ENCODE results near the gene RFTN1. TPM values are rescaled to one million over a fixed set of nuclear protein-coding genes. Genes with fewer than 3 reads are reported as not detected.

RFTN1 gene
- total RNA-seq, 2 experiments from 2014 or later: 59.9 to 63.4 TPM

- POLR2A ChIA-PET: interaction anchor here (1.2 to 3.3 kb wide), 3 partner anchors 102 to 137 kb away, joined by 3 to 12 read pairs (median 3); no protein-coding TSS in a partner anchor
- Mint-ChIP-seq H3K27ac (no peak overlapping the region), H3K27me3 (ENCODE audit: low read depth) (no peaks in the 10 kb centered on the region), H3K9me3 (ENCODE audit: insufficient read depth) (peaks cover 18% of the 10 kb centered on the region), H3K4me1 (ENCODE audit: low read depth) (peaks cover 71% of the 10 kb centered on the region), H3K4me3 (no peak overlapping the region), H3K36me3 (ENCODE audit: low read depth) (peaks cover 89% of the 10 kb centered on the region)
- CTCF ChIA-PET: interaction anchor here (0.7 kb wide), 1 partner anchor 136 kb away, joined by 5 read pairs; no protein-coding TSS in a partner anchor
- DNase-seq (no peak), ATAC-seq (no peak)
Measured at GRCh38 chr3:16379838-16380237, 133.7 kb downstream of the RFTN1 start.

GRCh38 chr3:16378920-16379319 lies 134.6 kb downstream of the RFTN1 start:
- ChIA-PET CTCF (interaction anchor here (0.7 to 1.0 kb wide), 3 partner anchors 74 to 134 kb away, joined by 3 read pairs; no protein-coding TSS in a partner anchor), POLR2A (interaction anchor here (1.4 to 3.3 kb wide), 2 partner anchors 133 to 137 kb away, joined by 3 to 12 read pairs; no protein-coding TSS in a partner anchor)
- ATAC-seq (peak; percentile 7), DNase-seq (no peak)
- Mint-ChIP-seq H3K4me1 (ENCODE audit: low read depth) (peaks cover 80% of the 10 kb centered on the region), H3K27me3 (ENCODE audit: low read depth) (no peaks in the 10 kb centered on the region), H3K27ac (peak overlapping the region; percentile 39), H3K9me3 (ENCODE audit: insufficient read depth) (peaks cover 18% of the 10 kb centered on the region), H3K4me3 (no peak overlapping the region), H3K36me3 (ENCODE audit: low read depth) (peaks cover 91% of the 10 kb centered on the region)

DNA sequence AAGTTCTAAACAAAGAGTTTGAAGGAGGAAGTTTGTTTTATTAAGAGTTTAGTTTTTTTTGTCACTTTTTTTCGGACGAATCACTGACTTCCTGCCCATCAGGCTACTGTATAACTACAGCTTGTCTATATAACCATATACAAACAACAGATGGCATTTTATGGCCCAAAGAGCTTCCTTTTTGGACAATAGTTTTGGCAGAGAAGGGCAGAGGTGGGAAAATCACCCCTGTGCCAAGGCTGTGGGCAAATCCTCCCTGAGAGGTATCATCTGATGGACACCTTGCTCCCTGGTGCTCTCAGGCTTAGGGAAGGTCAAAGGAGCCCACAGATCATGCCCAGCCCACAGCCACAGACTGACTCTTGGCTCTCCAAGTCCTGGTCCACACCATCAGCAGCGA lies 135.1 kb downstream of the RFTN1 start:
- Mint-ChIP-seq H3K27ac (peak overlapping the region; percentile 85), H3K36me3 (ENCODE audit: low read depth) (peaks cover 91% of the 10 kb centered on the region), H3K4me1 (ENCODE audit: low read depth) (peaks cover 82% of the 10 kb centered on the region), H3K4me3 (no peak overlapping the region), H3K27me3 (ENCODE audit: low read depth) (no peaks in the 10 kb centered on the region), H3K9me3 (ENCODE audit: insufficient read depth) (peaks cover 18% of the 10 kb centered on the region)
- ATAC-seq: no peak
- ChIA-PET POLR2A (interaction anchor here (1.4 to 3.3 kb wide), 2 partner anchors 134 to 138 kb away, joined by 3 to 12 read pairs; no protein-coding TSS in a partner anchor), CTCF (interaction anchor here (0.9 to 1.0 kb wide), 2 partner anchors 74 to 130 kb away, joined by 3 read pairs; no protein-coding TSS in a partner anchor)
- DNase-seq: no peak

GRCh38 chr3:16377847-16378302 lies 135.6 kb downstream of the RFTN1 start:
- peaks cover 92% of the 10 kb centered on the region for H3K36me3 Mint-ChIP-seq (ENCODE audit: low read depth)
- H3K4me1 Mint-ChIP-seq (ENCODE audit: low read depth): peaks cover 84% of the 10 kb centered on the region
- no peak overlapping the region for H3K4me3 Mint-ChIP-seq
- H3K27ac Mint-ChIP-seq: peak overlapping the region; percentile 85
- H3K9me3 Mint-ChIP-seq (ENCODE audit: insufficient read depth): peaks cover 18% of the 10 kb centered on the region
- ChIA-PET CTCF (interaction anchor here (0.9 to 2.3 kb wide), 4 partner anchors 64 to 134 kb away, joined by 3 to 10 read pairs (median 3); partner anchors contain the start of genes DPH3 and OXNAD1), POLR2A (interaction anchor here (1.2 to 3.3 kb wide), 3 partner anchors 39 to 134 kb away, joined by 3 to 12 read pairs (median 3); no protein-coding TSS in a partner anchor)
- no peaks in the 10 kb centered on the region for H3K27me3 Mint-ChIP-seq (ENCODE audit: low read depth)
- DNase-seq (no peak), ATAC-seq (no peak)

DNA sequence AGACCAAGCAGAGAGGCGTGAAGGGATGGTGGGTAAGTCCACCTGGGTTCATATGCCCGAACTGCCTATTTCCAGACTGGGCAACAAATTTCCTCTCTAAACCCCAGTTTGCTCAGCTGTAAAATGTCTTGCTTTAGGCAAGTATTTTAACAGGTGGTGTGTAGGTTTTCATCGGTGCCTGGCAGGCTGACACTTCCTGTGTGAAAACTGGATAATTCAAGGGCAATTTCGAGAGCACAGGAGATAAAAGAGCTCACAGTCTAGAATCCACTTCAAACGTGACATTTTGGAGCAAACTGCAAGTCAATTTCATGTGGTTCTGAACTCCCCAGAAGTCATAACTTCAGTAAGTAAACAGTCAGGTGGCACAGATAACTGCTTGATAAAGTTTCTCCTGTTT lies 136.3 kb downstream of the RFTN1 start:
- Mint-ChIP-seq H3K27me3 (ENCODE audit: low read depth) (no peaks in the 10 kb centered on the region), H3K36me3 (ENCODE audit: low read depth) (peaks cover 92% of the 10 kb centered on the region), H3K4me3 (peak overlapping the region; percentile 9), H3K4me1 (ENCODE audit: low read depth) (peaks cover 85% of the 10 kb centered on the region), H3K9me3 (ENCODE audit: insufficient read depth) (peaks cover 18% of the 10 kb centered on the region), H3K27ac (peak overlapping the region; percentile 85)
- ChIA-PET CTCF (interaction anchor here (0.9 to 2.3 kb wide), 4 partner anchors 63 to 135 kb away, joined by 3 to 10 read pairs (median 3); partner anchors contain the start of genes DPH3 and OXNAD1), POLR2A (interaction anchor here (1.2 to 3.3 kb wide), 3 partner anchors 39 to 135 kb away, joined by 3 to 12 read pairs (median 3); no protein-coding TSS in a partner anchor)
- peak; percentile 51 for ATAC-seq
- DNase-seq: peak; percentile 44

DNA sequence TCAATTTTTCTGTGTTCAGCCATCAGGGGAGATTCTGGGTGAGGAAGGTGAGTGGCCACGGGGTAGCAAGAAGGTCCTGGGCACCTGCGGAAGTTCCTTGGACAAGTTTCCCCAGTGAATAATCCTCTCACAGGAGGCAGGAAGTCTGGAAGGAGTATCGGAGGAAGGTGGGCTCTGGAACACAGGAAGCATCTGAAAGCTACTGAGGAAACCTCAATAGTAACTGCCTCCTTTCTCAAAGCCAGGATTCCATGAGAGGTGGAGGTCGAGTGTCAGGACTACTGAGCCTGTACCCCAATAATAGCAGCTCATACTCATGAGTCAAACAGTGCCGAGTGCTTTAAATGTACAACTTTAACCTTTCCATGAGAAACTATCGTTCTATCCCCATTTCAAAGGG lies 137.6 kb downstream of the RFTN1 start:
- POLR2A ChIA-PET: no interaction called here
- ATAC-seq (no peak), DNase-seq (no peak)
- Mint-ChIP-seq H3K4me1 (ENCODE audit: low read depth) (peaks cover 94% of the 10 kb centered on the region), H3K4me3 (no peak overlapping the region), H3K27ac (peak overlapping the region; percentile 69), H3K36me3 (ENCODE audit: low read depth) (peaks cover 91% of the 10 kb centered on the region), H3K27me3 (ENCODE audit: low read depth) (no peaks in the 10 kb centered on the region), H3K9me3 (ENCODE audit: insufficient read depth) (peaks cover 18% of the 10 kb centered on the region)
- CTCF ChIA-PET: interaction anchor here (1.4 to 2.3 kb wide), 3 partner anchors 9 to 136 kb away, joined by 3 to 10 read pairs (median 4); no protein-coding TSS in a partner anchor

GRCh38 chr3:16374935-16375245 lies 138.6 kb downstream of the RFTN1 start:
- H3K36me3 Mint-ChIP-seq (ENCODE audit: low read depth): peaks cover 92% of the 10 kb centered on the region
- peak overlapping the region; percentile 86 for H3K27ac Mint-ChIP-seq
- H3K9me3 Mint-ChIP-seq (ENCODE audit: insufficient read depth): peaks cover 18% of the 10 kb centered on the region
- peaks cover 98% of the 10 kb centered on the region for H3K4me1 Mint-ChIP-seq (ENCODE audit: low read depth)
- ATAC-seq (no peak), DNase-seq (no peak)
- ChIA-PET CTCF (interaction anchor here (1.4 to 1.6 kb wide), 2 partner anchors 8 to 85 kb away, joined by 3 to 4 read pairs; no protein-coding TSS in a partner anchor), POLR2A (no interaction called here)
- H3K27me3 Mint-ChIP-seq (ENCODE audit: low read depth): no peaks in the 10 kb centered on the region
- peak overlapping the region; percentile 15 for H3K4me3 Mint-ChIP-seq

DNA sequence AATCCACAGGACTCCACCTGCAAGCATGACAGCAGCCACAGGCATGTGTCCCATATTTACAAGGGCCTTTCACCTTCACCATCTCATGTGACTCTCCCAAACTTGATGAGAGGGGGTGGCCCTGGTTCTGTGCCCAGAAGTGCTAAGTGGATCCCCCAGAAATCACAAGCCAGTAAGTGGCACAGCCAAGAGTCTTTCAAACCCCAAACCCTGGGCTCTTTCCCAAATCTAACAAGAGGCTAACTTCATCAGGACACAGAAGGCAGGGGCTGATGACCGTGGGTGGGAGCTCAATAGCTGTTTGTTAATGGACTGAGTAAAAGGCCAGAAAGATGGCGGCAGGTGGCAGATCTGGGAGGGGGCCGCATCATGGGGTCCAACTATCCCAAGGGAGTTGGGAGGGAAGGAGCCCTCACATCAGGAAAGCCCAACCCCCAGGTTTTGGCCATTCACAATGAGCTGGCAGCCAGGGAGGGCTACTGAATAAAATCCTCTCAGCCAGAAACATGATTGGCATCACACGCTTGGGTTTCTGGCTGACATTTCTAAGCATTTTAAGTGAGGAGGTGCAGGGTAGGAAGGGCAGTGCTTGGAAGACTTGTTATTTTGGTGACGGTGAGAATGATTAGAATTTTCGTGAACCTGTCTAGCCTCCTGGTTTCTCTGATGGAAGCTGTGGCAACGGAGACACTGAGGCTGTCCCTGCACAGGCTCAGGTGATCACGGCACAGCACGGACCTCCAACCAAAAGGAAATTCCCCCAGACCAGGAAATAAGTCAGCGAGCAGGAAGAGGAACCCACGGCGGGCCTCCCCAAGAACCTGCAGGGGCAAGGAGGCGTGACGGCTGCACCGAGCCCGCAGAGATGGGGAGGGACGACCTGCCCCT lies 139.2 kb downstream of the RFTN1 start:
- peaks cover 94% of the 10 kb centered on the region for H3K4me1 Mint-ChIP-seq (ENCODE audit: low read depth)

DNA sequence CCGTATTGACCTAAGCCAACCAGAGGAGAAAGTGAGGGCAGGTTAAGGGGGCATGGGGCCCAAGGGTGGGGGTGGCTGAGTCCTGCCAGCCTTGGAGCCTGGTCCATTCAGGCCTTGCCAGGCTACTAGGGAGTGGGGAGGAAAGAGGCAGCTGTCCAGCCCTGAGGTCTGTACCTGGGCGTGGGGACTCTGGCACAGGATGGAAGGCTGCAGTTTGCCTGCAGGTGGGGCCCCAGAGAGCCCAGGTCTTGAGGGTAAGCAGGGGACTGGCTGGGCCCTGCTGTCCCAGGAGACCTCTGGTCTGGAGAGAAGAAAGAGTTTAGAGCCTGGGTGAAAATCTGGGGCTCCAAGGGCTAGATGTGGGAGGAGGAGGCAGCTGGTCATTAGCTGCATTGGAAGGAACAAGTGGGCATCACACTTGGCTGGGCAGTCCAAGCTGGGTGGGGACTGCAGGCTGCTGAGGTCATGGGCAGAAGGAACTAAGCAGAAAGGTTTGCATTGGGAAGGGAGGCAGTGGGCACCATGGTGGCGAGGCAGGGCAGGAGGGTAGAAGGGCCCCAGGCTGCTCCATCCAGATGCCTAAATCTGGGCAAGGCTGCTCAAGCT lies 140.1 kb downstream of the RFTN1 start:
- ChIA-PET POLR2A (no interaction called here), CTCF (interaction anchor here (1.0 kb wide), 1 partner anchor 10 kb away, joined by 3 read pairs; no protein-coding TSS in a partner anchor)
- Mint-ChIP-seq H3K27ac (peak overlapping the region; percentile 68), H3K27me3 (ENCODE audit: low read depth) (no peaks in the 10 kb centered on the region), H3K36me3 (ENCODE audit: low read depth) (peaks cover 90% of the 10 kb centered on the region), H3K4me3 (no peak overlapping the region), H3K4me1 (ENCODE audit: low read depth) (peaks cover 87% of the 10 kb centered on the region), H3K9me3 (ENCODE audit: insufficient read depth) (peaks cover 7% of the 10 kb centered on the region)
- ATAC-seq (no peak), DNase-seq (no peak)

More for the DNA sequence above, 139.2 kb downstream of the RFTN1 start:
- Mint-ChIP-seq H3K4me3 (peak overlapping the region; percentile 15), H3K36me3 (ENCODE audit: low read depth) (peaks cover 92% of the 10 kb centered on the region), H3K27ac (peak overlapping the region; percentile 86), H3K9me3 (ENCODE audit: insufficient read depth) (peaks cover 13% of the 10 kb centered on the region), H3K27me3 (ENCODE audit: low read depth) (no peaks in the 10 kb centered on the region)
- CTCF ChIA-PET: interaction anchor here (1.0 to 1.4 kb wide), 2 partner anchors 11 to 84 kb away, joined by 3 to 4 read pairs; no protein-coding TSS in a partner anchor
- POLR2A ChIA-PET: no interaction called here
- DNase-seq (peak; percentile 51), ATAC-seq (peak; percentile 49)

DNA sequence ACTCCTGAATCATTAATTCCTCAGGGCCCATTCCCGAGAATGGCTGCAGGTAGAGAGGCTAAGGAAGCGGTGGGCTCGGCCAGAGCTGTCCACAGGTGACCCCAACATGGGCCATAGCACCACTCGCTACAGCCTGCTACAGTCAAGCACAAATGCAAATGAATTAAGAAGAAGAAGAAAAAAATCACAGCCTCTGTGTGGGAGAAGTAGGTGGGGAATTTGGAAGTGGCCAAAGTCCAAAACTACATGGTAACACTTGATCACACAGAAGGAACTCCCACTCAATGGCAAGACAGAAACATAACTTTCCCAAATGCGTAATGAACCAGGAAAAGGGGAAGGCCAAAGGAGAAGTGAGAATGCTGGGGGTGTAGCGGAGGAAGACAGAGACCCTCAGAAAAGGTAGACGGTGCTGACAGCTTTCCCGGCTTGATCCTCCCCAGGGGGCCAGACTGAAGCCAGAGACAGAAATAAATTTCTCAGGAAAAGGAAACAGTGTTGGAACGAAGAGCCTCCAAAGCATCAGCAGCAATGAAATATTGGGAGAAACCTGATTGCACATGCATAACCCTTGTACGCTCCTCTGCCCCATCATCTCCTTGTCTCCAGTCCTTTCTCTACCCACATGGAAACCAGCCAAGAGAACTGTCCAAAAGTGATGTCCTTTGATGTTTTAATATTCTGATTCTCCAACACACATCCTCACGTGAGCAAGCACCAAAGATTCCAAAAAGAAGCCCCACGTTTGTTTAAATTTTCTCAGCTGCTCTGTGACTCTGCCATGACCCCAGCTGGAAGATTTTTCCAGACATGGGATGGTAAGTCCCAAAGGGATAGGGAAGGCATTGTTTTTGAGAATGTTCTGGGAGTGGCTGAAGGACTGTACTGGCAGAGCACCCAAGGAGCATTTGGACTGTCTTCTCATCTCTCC lies 140.9 kb downstream of the RFTN1 start:
- CTCF ChIA-PET: interaction anchor here (1.1 kb wide), 1 partner anchor 53 kb away, joined by 3 read pairs; no protein-coding TSS in a partner anchor
- no peak for ATAC-seq
- POLR2A ChIA-PET: no interaction called here

More for the DNA sequence above, 140.9 kb downstream of the RFTN1 start:
- Mint-ChIP-seq H3K36me3 (ENCODE audit: low read depth) (peaks cover 90% of the 10 kb centered on the region), H3K27me3 (ENCODE audit: low read depth) (no peaks in the 10 kb centered on the region), H3K27ac (peak overlapping the region; percentile 68), H3K4me1 (ENCODE audit: low read depth) (peaks cover 85% of the 10 kb centered on the region), H3K4me3 (no peak overlapping the region), H3K9me3 (ENCODE audit: insufficient read depth) (no peaks in the 10 kb centered on the region)
- no peak for DNase-seq
